HG02885 (cell line): ENCODE results near the gene FRMD5.

Source experiments
- ATAC-seq: cut with Tn5 transposase; IDR thresholded peaks from one replicate; pipeline ENCODE4 v1.9.1; 2021; ENCODE audit warnings: mild to moderate bottlenecking; ENCODE audit not compliant: unreplicated experiment, poor library complexity

The FRMD5 gene

DNA sequence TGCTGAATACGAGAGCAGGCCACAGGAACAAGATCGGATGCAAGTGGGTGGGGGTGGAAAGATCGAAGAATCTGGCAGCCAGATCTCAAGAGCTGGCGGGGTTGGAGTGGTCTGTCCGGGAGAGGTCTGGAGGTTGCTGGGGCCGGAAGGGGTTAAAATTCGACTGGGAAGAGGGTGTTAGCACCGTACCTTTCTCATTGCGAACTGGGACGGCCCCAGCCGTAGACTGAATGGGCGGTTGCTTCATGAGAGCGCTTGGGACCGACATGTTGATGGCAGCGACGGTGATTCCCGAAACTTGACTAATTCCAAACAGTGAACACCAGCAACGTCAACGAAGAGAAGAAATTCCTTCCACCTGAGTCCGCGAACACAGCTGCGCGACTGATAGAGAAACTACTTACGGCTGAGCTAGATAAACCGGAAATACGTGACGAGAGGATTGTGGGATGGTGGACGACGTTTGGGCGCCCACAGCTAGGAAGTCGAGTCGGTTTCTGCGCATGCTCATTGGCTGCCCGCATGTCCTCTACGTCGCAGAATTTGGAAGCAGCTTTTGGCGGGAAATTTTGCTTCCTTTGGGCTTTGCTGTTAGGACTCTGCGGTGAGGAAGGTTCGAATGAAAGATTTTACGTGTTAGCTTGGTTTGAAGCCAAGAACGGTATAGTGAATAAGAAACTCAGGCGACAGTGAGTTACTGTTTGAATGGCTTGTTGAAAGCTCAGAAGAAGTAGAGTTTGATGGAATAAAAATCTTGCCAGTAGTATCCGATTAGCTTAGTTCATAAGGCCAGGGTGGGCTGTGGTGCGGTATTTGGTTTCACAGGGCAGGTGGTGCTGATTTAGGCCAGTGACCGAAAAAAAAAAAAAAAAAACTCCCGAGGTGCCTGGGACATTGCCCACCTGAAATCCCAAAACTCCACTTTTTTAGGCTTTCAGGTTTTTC, 370.5 kb downstream of the FRMD5 start, which contains the start of gene MFAP1:
Gene MFAP1 (minus strand): TSS at position 389 of the 945 bp plus-strand sequence. CDS start 121 bp downstream, at position 268.
- peak; percentile 76 for ATAC-seq

DNA sequence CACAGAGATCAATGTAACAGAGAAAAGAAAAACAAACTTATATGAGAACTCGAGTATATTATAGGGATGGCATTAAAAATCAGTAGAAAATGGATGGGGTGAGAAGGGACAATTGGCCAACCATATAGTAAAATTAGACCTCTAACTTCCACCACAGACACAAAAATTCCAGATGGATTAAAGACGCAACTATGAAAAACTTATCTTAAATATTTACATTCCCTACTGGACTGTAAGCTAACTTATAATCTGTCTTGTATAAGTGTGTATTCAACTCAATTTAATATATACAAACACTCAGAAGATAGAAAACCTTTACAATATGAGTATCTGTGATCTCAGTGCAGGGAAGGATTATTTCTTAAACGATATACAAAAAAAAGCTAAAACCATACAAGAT, 373.6 kb downstream of the FRMD5 start:
- ATAC-seq = no peak
